GM23338 (cell line): ENCODE measurements around the gene THSD7A.

Experiments
- EZH2 ChIP-seq: fragments of 200-600 bp; sonication (generic); IDR thresholded peaks from one replicate; pipeline ENCODE4 v1.8.0; 2017; ENCODE audit warnings: antibody characterized with exemption, mild to moderate bottlenecking, low read depth; ENCODE audit not compliant: unreplicated experiment
- TF ChIP-seq, protein P1 (sequence below), 2 experiments: fragments of 200-600 bp in 1 of 2; sonication (generic) in 1 of 2; conservative IDR thresholded peaks; 2 replicates each; pipeline versions ENCODE4 v1.5.1 to v1.6.1; 2016 to 2017; ENCODE audit warnings: antibody characterized with exemption in 2 of 2, low read depth in 2 of 2, mild to moderate bottlenecking in 2 of 2, moderate library complexity in 1 of 2

DNA sequence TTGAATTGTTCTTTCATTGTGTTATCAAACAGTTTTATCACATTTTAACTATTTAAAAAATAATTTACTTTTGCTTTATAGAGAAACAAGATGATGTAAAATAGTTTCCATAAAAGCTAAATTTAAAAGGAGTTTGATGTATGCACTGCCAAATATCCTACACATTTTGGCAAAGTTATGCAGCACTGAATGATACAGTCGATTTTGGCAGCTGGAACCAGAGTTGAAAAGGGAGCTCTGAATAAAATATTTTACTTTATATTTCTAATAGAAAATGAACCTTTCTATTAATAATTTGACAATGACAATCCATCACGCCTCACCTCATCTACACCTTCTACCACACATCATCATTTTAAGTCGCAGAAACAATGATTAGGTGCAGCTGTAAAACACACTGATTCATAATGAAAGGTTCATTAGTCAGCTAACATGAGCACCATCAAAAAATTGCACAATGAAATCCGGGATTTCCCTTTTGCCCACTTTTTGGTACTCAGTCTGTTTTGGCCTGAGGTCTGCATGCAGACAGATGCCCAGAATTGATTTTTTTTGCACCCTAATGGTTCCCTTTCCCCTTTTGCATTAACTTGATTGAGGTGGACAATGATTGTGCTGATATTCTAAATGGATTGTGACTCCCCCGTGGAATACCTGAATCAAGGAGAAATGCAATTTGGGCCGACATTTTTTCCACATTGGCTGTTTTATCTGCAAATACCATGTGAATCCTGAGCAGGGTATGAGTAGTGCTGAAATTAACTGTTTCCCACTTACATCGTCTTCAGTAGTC lies 105.8 kb downstream of the THSD7A start:
- TF ChIP-seq, protein P1, sequence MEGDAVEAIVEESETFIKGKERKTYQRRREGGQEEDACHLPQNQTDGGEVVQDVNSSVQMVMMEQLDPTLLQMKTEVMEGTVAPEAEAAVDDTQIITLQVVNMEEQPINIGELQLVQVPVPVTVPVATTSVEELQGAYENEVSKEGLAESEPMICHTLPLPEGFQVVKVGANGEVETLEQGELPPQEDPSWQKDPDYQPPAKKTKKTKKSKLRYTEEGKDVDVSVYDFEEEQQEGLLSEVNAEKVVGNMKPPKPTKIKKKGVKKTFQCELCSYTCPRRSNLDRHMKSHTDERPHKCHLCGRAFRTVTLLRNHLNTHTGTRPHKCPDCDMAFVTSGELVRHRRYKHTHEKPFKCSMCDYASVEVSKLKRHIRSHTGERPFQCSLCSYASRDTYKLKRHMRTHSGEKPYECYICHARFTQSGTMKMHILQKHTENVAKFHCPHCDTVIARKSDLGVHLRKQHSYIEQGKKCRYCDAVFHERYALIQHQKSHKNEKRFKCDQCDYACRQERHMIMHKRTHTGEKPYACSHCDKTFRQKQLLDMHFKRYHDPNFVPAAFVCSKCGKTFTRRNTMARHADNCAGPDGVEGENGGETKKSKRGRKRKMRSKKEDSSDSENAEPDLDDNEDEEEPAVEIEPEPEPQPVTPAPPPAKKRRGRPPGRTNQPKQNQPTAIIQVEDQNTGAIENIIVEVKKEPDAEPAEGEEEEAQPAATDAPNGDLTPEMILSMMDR (conservative IDR thresholded peaks at IDR 0.05; ENCODE audit: low read depth in 2 of 2), result no peak
- no peak for TF ChIP-seq EZH2
